ENCODE measurements around the gene GARIN5B.

DNA sequence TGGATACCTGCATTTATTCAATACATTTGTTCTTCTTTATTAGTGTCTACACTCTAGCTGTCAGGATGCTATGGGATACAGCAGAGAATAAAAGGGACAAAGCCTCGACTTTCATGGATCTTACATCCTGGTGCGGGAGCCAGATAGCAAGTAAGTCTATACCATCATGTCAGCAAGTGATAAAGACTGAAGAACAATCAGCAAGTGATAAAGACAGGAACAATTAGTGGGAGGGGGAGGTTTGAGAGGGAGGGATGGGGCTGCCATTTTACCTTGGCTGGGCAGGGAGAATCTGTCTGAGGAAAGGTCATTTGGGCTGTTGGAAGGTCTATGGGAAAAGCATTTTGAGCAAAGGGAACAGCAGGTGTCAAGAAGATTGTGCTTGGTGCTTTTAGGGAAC is 47.1 kb upstream of the GARIN5B start:
- TF ChIP-seq, protein P1, sequence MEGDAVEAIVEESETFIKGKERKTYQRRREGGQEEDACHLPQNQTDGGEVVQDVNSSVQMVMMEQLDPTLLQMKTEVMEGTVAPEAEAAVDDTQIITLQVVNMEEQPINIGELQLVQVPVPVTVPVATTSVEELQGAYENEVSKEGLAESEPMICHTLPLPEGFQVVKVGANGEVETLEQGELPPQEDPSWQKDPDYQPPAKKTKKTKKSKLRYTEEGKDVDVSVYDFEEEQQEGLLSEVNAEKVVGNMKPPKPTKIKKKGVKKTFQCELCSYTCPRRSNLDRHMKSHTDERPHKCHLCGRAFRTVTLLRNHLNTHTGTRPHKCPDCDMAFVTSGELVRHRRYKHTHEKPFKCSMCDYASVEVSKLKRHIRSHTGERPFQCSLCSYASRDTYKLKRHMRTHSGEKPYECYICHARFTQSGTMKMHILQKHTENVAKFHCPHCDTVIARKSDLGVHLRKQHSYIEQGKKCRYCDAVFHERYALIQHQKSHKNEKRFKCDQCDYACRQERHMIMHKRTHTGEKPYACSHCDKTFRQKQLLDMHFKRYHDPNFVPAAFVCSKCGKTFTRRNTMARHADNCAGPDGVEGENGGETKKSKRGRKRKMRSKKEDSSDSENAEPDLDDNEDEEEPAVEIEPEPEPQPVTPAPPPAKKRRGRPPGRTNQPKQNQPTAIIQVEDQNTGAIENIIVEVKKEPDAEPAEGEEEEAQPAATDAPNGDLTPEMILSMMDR (IDR thresholded peaks at IDR 0.05), result no peak
- no peak for TF ChIP-seq POLR2A (IDR thresholded peaks at IDR 0.05)
- TF ChIP-seq POLR2AphosphoS5 (IDR thresholded peaks at IDR 0.05), result no peak

All from upper lobe of left lung (tissue), 4 donors.